RWPE1 (cell line): Measurements from ENCODE around the gene RHOBTB1.

Experiments
- CTCF ChIA-PET: fragments of 350-600 bp; sonication (Branson Sonifier 250); formaldehyde crosslinking; extraction: SDS; loops from one replicate; lab custom pipeline; 2021; lab: Yijun Ruan, JAX
- POLR2A ChIA-PET: fragments of 400-600 bp; formaldehyde crosslinking; extraction: SDS; loops from one replicate; lab custom pipeline; 2020; ENCODE audit warnings: antibody characterized with exemption; ENCODE audit not compliant: low non-redundant PET; lab: Yijun Ruan, JAX
- DNase-seq: peaks from one replicate; pipeline ENCODE4 v3.0.0; 2012; ENCODE audit warnings: low spot score
- H3K27ac ChIP-seq: fragments of 450-650 bp; 2 replicates; pipeline ENCODE4 v1.5.1; 2017
- CTCF ChIP-seq: fragments of 450-650 bp; conservative IDR thresholded peaks from 2 replicates; pipeline ENCODE4 v1.5.1; 2017; ENCODE audit warnings: low read depth, mild to moderate bottlenecking

Gene RHOBTB1

DNA sequence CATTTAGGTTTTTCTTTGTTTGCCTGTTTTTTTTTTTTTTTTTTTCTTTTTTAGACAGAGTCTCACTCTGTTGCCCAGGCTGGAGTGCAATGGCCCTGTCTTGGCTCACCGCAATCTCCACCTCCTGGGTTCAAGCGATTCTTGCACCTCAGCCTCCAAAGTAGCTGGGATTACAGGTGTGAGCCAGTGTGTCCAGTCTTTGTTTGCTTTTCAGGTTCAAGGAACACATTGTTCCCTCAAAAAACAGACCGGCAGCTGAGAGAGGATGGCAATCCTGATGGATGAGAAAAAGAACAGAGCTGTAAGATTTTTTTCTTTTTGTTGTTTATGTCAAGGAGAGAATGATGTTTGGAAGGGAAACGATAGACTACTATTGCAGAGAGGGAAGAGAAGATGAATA, 23.3 kb upstream of the RHOBTB1 start:
- ChIA-PET POLR2A (no interaction called here), CTCF (no interaction called here)
- no peak for TF ChIP-seq CTCF
- no peak overlapping the region for H3K27ac ChIP-seq
- DNase-seq = no peak

- no peak for DNase-seq
- TF ChIP-seq CTCF = no peak
- ChIA-PET CTCF (no interaction called here), POLR2A (interaction anchor here (0.6 kb wide), 1 partner anchor 859 kb away, joined by 4 read pairs; no protein-coding TSS in a partner anchor)
- no peak overlapping the region for H3K27ac ChIP-seq
Measured at GRCh38 chr10:60965696-60966095, 21.7 kb upstream of the RHOBTB1 start.

DNA sequence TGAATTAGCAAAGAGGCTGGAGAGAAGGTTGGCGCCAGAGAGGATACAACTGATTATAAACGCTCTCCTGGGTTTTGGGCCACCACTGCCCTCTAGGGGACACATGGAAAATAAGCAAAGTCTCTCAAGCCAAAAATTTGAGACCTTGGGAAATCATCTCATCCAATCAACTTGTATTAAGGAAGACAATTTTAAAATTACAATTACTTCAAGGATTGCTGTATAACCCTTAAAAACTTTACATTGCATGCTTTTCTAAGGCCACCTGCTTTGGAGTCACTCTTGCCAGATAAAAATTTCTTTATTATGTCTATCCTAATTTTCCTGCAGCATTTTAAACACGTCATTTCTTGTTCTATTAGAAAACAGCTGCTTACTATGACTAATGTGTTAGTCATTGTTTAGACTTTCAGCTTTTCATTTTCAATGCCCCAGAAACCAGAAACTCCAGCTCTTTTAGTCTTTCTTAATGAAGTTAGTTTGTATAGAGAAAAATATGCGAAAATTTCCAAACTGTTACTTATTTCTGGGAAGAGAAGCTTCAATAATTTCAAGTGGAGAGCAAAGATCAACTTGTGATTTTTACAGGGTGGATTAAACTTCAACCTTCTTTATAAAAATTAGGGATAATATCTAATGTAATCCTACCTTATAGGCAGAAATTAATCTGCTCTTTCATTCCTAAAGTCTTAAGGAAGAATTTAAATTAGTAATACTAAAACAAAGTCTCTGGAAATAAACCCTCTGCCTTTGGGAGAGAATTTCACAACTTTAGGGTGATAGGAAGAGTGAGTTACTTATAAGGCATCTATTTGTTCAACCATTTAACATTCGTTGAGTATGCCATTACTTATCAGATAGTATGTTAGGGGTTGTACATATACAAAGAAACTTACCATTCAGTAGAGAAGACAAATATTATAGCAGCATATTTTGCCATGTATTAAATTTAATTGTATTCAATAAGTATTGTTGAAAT, 20.6 kb upstream of the RHOBTB1 start:
- peak; percentile 84 for TF ChIP-seq CTCF
- CTCF ChIA-PET = interaction anchor here (0.7 to 0.8 kb wide), 4 partner anchors 13 to 759 kb away, joined by 3 to 4 read pairs (median 4); no protein-coding TSS in a partner anchor
- no peak overlapping the region for H3K27ac ChIP-seq
- POLR2A ChIA-PET = no interaction called here
- peak; percentile 80 for DNase-seq

DNA sequence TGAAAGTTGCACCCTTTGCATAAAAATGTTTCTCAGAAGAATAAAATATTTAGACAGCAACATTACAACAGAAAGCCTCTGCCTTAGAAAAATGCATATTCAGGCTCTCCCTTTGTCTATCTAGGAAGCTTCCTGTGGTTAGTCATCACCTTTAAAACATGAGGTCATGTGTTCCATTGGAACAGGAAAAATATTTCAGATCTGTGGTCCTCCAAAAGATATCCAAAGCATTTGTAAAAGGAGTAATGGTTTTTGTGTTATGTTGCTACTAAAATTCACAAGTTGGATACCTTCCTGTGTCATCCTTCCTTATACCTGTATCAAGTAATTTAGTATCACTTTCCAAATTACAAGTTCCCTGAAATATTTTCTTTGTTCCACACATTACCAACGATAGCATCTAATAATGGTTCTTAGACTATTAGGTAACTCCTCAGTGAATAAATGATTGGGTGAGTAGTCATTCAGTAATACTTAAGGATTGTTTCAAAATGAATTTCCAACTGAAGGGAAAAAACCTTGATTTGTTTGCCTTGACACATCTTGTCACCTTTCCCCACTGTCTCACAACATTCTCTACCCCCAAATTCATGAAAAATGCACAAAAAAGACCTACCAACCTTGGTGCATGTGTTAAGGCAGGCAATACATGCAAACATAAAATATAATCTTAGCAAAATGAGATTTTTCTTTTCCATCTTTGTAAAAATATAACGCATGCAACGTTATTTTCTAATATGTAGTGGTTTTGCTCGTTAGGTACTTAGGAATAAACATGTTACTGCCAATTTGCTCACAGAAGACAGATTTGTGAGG, 19.7 kb upstream of the RHOBTB1 start:
- H3K27ac ChIP-seq = no peak overlapping the region
- CTCF ChIA-PET = no interaction called here
- no peak for TF ChIP-seq CTCF
- POLR2A ChIA-PET = no interaction called here
- DNase-seq = peak; percentile 31

GRCh38 chr10:60962946-60963345, 19.0 kb upstream of the RHOBTB1 start:
- no peak for DNase-seq
- ChIA-PET POLR2A (no interaction called here), CTCF (no interaction called here)
- no peak for TF ChIP-seq CTCF
- H3K27ac ChIP-seq = no peak overlapping the region

DNA sequence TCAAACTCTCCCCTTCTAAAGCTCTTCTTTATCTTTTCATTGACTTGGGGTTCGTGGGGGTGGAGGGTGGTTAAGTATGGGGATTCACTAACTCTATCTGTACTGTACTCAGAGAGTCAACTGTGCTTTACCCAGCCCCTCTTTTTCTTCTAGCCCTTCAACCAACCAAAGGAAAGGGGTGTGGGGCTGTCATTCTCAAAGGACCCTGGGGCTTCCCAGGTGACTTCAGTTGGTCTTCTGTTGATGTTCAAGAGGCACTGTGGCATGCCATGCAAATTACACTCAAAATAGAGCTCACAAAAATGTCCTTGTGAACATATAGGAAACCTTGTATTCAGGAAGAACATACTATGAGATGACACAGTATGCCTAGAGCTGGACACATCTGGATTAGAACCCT, 16.9 kb upstream of the RHOBTB1 start:
- CTCF ChIA-PET = interaction anchor here (0.6 kb wide), 1 partner anchor 347 kb away, joined by 4 read pairs; no protein-coding TSS in a partner anchor

More for the DNA sequence above, 16.9 kb upstream of the RHOBTB1 start:
- H3K27ac ChIP-seq = no peak overlapping the region
- TF ChIP-seq CTCF = no peak
- POLR2A ChIA-PET = no interaction called here
- DNase-seq = no peak
